Sigmoid colon (tissue), 7 donors: ENCODE results near the gene C14orf132. TPM values are rescaled to one million over a fixed set of nuclear protein-coding genes. Genes with fewer than 3 reads are reported as not detected.

Source experiments
- DNase-seq: peaks from one replicate; pipeline ENCODE4 v3.0.0-alpha.2; 2019
- H3K27ac ChIP-seq, 4 donors: fragments of 200-600 bp; sonication (generic); one replicate each; pipeline ENCODE4 v1.5.1; 2016 to 2019; ENCODE audit warnings: mild to moderate bottlenecking in 1 of 4
- H3K27me3 ChIP-seq, 3 donors: fragments of 200-600 bp; sonication (generic); one replicate each; pipeline ENCODE4 v1.5.1; 2019; ENCODE audit warnings: mild to moderate bottlenecking in 1 of 3
- H3K36me3 ChIP-seq, 4 donors: fragments of 200-600 bp; sonication (generic); one replicate each; pipeline ENCODE4 v1.5.1; 2016 to 2019
- H3K4me1 ChIP-seq, 4 donors: fragments of 200-600 bp; sonication (generic); one replicate each; pipeline ENCODE4 v1.5.1; 2017 to 2019
- H3K4me3 ChIP-seq, 4 donors: fragments of 200-600 bp; sonication (generic); one replicate each; pipeline ENCODE4 v1.5.1; 2017 to 2019; ENCODE audit warnings: mild to moderate bottlenecking in 2 of 4, moderate library complexity in 1 of 4
- H3K9me3 ChIP-seq, 4 donors: fragments of 200-600 bp in 3 of 4; sonication (generic) in 3 of 4; one replicate each; pipeline versions ENCODE4 v1.5.1 to v1.6.1; 2013 to 2019
- EP300 ChIP-seq, 4 donors: sonication (generic); formaldehyde crosslinking; IDR thresholded peaks; one replicate each; pipeline ENCODE4 v1.6.1; 2017; ENCODE audit warnings: antibody characterized with exemption in 4 of 4
- POLR2A ChIP-seq, 2 donors: fragments of 450-650 bp; IDR thresholded peaks; one replicate each; pipeline ENCODE4 v1.6.1; 2016; ENCODE audit warnings: antibody characterized with exemption in 2 of 2, mild to moderate bottlenecking in 2 of 2, moderate library complexity in 2 of 2
- POLR2AphosphoS5 ChIP-seq, 4 donors: sonication (generic); formaldehyde crosslinking; IDR thresholded peaks; one replicate each; pipeline ENCODE4 v1.6.1; 2017; ENCODE audit warnings: antibody characterized with exemption in 4 of 4
- WGBS, 2 donors: extraction: QIAGEN DNeasy Blood & Tissue Kit; methylation state at CpG; one replicate each; pipeline ENCODE4 v1.1.7; 2013; 5-methylcytosine and 5-hydroxymethylcytosine counted together
- intact Hi-C: fragments of 100-400 bp; cut with DNase I; formaldehyde crosslinking; loops from one replicate; pipeline ENCODE4 v1.15.1; 2023
- polyA plus RNA-seq, 3 donors: library from polyadenylated mRNA; stranded (reverse); fragments of 200-250 nt; gene quantifications; one replicate each; pipeline ENCODE4 v1.2.3, GENCODE V29; 2013
- total RNA-seq, 4 donors: library from RNA; depleted of rRNA; stranded (reverse); fragments of >200 nt; gene quantifications; one replicate each; pipeline ENCODE4 v1.1.0, GENCODE V29; 2016
- TF ChIP-seq, protein P1 (sequence below), 4 experiments: fragments of 450-650 bp in 3 of 4; fragments of 200-600 bp in 1 of 4; IDR thresholded peaks; one replicate each; pipeline ENCODE4 v1.5.1; 2016 to 2019; ENCODE audit warnings: antibody characterized with exemption in 4 of 4, mild to moderate bottlenecking in 3 of 4, moderate library complexity in 2 of 4
- donor health status: healthy with polysubstance abuse.
- donor health status: Bipolar disorder and iron deficiency.
- donor health status: healthy.

Gene C14orf132
- total and polyA plus RNA-seq, 7 donors: 2.4 to 30.4 (median 10.4) TPM

DNA sequence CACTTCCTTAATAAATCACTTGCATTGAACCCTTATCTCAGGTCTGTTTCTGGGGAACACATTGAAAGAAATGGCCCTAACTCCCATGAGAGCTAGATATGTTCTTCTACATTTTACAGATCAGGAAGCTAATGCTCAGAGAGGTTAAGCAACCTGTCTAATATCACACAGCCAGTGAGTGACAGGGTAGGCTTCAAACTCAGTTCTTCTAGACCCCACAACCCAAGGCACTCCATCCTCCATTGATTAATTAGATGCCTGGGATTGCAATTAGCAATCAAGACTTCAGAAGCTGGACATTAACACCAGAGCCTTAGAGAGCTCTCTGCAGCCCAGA lies 59.8 kb downstream of the C14orf132 start:
- intact Hi-C loops: loop anchor here (5.0 kb wide), 1 partner anchor 62 kb away; the partner anchor contains the start of gene C14orf132
- peaks cover 0 to 28% (median 19%) of the 10 kb centered on the region in 4 donors for H3K4me1 ChIP-seq
- H3K4me3 ChIP-seq: no peak overlapping the region
- H3K36me3 ChIP-seq: no peaks in the 10 kb centered on the region
- no peaks in the 10 kb centered on the region for H3K9me3 ChIP-seq
- H3K27me3 ChIP-seq: no peaks in the 10 kb centered on the region
- no peak for DNase-seq
- H3K27ac ChIP-seq: no peak overlapping the region
- TF ChIP-seq EP300 (IDR thresholded peaks at IDR 0.05) (no peak), POLR2AphosphoS5 (IDR thresholded peaks at IDR 0.05) (no peak)

DNA sequence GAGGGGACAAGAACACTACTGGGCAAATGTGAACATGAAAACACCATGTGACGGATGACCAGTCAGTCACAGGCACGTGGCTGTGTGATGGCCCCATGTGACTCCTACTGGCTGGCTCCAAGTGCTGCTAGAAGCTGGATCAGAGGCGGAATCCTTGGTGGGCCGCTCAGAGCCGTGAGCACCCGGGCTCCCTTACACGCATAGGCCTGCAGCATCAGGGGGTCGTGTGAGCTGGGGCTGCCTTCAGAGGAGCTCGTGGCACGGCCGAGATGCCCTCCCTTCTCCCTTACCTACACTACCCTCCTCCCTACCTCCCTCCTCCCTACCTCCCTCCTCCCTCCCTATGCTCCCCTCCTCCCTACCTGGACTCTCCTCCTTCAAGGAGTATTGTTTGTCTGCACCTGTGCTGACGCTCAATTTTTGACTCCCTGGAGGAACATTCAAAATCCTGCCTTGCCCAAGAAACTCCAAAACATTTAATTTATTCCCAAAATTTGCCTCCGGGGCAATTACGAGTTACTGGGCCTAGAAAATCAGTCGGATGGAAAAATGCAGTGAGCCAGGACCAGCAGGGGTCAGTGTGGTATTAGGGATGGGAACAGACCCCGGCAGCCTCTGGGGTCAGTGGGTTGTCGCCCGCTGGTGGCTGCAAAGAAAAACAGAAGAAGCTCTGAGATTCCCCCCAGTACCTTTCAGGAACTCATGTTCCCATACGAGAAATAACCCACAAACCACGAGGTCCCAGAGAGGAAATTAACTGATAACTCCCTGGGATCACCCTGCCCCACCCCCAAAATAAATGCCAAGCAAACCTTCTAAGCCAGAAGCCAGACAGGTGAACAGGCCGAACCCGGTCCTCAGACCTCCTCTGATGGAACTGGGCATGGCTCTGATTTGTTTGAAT lies 61.3 kb downstream of the C14orf132 start:
- no peak overlapping the region for H3K4me3 ChIP-seq
- peaks cover 0 to 29% (median 25%) of the 10 kb centered on the region in 4 donors for H3K4me1 ChIP-seq
- TF ChIP-seq POLR2AphosphoS5 (IDR thresholded peaks at IDR 0.05): peak in 2 of 4 donors; percentile 15 to 26
- no peak for TF ChIP-seq POLR2A (IDR thresholded peaks at IDR 0.05)
- TF ChIP-seq, protein P1, sequence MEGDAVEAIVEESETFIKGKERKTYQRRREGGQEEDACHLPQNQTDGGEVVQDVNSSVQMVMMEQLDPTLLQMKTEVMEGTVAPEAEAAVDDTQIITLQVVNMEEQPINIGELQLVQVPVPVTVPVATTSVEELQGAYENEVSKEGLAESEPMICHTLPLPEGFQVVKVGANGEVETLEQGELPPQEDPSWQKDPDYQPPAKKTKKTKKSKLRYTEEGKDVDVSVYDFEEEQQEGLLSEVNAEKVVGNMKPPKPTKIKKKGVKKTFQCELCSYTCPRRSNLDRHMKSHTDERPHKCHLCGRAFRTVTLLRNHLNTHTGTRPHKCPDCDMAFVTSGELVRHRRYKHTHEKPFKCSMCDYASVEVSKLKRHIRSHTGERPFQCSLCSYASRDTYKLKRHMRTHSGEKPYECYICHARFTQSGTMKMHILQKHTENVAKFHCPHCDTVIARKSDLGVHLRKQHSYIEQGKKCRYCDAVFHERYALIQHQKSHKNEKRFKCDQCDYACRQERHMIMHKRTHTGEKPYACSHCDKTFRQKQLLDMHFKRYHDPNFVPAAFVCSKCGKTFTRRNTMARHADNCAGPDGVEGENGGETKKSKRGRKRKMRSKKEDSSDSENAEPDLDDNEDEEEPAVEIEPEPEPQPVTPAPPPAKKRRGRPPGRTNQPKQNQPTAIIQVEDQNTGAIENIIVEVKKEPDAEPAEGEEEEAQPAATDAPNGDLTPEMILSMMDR (IDR thresholded peaks at IDR 0.05): peak; percentile 87 to 94 (median 88)
- no peaks in the 10 kb centered on the region for H3K27me3 ChIP-seq
- no peaks in the 10 kb centered on the region for H3K9me3 ChIP-seq
- intact Hi-C loops: loop anchor here (1.0 to 2.0 kb wide), 3 partner anchors 102 to 324 kb away; no protein-coding TSS in a partner anchor
- 31 to 35% methylated on average over 22 of the region's 22 CpGs for WGBS, 2 donors
- H3K27ac ChIP-seq: peak overlapping the region in 1 of 4 donors; percentile 36
- H3K36me3 ChIP-seq: no peaks in the 10 kb centered on the region
- peak; percentile 87 for DNase-seq

DNA sequence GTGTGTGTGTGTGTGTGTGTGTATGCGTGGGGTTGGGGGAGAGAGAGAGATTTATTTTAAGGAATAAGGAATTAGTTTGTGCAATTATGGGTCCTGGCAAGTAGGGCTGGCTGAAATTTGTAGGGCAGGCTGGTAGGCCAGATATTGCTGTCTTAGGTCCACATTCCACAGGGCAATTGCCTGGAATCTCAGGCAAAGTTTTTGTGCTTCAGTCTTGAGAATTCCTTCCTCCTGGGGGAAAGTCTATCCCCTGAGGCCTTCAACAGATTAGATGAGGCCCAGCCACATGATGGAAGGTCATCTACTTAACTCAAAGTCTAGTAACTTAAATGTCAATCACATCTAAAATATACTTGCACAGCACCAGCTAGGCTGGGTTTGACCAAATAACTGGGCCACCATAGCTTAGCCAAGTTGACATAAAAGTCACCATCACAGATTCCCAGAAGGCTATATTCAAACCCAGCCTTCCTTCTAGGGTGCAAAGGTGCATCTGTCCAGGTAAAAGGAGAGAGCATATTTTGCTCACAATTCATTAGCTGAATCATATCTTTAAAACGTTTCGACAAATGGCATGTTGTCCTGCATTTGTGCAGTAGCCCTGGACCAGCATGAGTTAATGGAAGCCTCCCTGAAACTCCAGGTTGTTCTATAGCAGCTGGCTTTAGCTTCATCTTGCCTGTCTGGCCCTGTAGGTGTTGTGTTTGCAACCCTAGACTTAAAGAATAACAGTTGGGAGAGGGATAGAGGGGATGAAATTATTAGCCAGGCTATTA lies 63.1 kb downstream of the C14orf132 start:
- TF ChIP-seq EP300 (IDR thresholded peaks at IDR 0.05) (no peak), POLR2A (IDR thresholded peaks at IDR 0.05) (no peak), POLR2AphosphoS5 (IDR thresholded peaks at IDR 0.05) (no peak)
- TF ChIP-seq, protein P1 (IDR thresholded peaks at IDR 0.05): no peak
- Histone ChIP-seq H3K4me1 (peaks cover 0 to 40% (median 32%) of the 10 kb centered on the region in 4 donors), H3K9me3 (no peaks in the 10 kb centered on the region), H3K36me3 (no peaks in the 10 kb centered on the region), H3K27me3 (no peaks in the 10 kb centered on the region), H3K4me3 (no peak overlapping the region), H3K27ac (peak overlapping the region in 2 of 4 donors; percentile 94)
- 70 to 81% methylated on average over 3 of the region's 3 CpGs for WGBS, 2 donors
- intact Hi-C loops: no loop called here
- DNase-seq: no peak

DNA sequence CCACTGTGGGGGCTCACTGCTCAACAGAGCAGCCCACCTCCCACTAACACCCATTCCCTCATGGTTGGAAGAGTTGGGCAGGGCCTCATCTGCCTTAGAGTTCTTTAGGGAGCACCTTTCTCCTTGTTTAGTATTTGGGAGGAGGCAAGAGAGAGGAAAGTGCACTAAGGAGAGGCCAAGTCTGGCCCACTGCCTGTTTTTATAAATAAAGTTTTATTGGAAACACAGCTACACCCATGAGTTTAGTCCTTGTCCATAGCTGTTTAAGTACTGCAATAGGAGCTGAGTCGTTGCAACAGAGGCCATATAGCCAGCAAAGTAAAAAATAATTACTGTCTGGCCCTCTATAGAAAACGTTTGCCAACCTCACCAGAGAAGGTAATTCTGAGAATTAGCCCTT lies 63.9 kb downstream of the C14orf132 start:
- Histone ChIP-seq H3K9me3 (no peaks in the 10 kb centered on the region), H3K36me3 (no peaks in the 10 kb centered on the region), H3K27ac (peak overlapping the region in 3 of 4 donors; percentile 81 to 94 (median 94)), H3K4me3 (no peak overlapping the region), H3K27me3 (no peaks in the 10 kb centered on the region), H3K4me1 (peaks cover 0 to 40% (median 32%) of the 10 kb centered on the region in 4 donors)
- TF ChIP-seq, protein P1 (IDR thresholded peaks at IDR 0.05): no peak
- TF ChIP-seq POLR2AphosphoS5 (IDR thresholded peaks at IDR 0.05): no peak
- no peak for TF ChIP-seq EP300 (IDR thresholded peaks at IDR 0.05)
- no peak for TF ChIP-seq POLR2A (IDR thresholded peaks at IDR 0.05)
- intact Hi-C loops: no loop called here
- DNase-seq: no peak
- WGBS, 2 donors: 55 to 68% methylated on average over 2 of the region's 2 CpGs
